GM18511 (cell line): Measurements from ENCODE around the gene TCF12.

Experiments
- ATAC-seq: cut with Tn5 transposase; IDR thresholded peaks from one replicate; pipeline ENCODE4 v1.9.1; 2021; ENCODE audit warnings: mild to moderate bottlenecking, moderate library complexity; ENCODE audit not compliant: unreplicated experiment

TCF12 gene

GRCh38 chr15:57309856-57310760 lies 391.7 kb downstream of the TCF12 start:
- ATAC-seq = no peak

- no peak for ATAC-seq
Measured at GRCh38 chr15:57310876-57311275, 392.4 kb downstream of the TCF12 start.

GRCh38 chr15:57312006-57312317 lies 393.5 kb downstream of the TCF12 start:
- ATAC-seq = no peak

GRCh38 chr15:57312318-57313133 lies 394.1 kb downstream of the TCF12 start:
- no peak for ATAC-seq

- no peak for ATAC-seq
Measured at GRCh38 chr15:57313134-57313483, 394.7 kb downstream of the TCF12 start.

- ATAC-seq = no peak
Measured at GRCh38 chr15:57314221-57314620, 395.8 kb downstream of the TCF12 start.

GRCh38 chr15:57316451-57316850 lies 398.0 kb downstream of the TCF12 start:
- ATAC-seq = no peak

GRCh38 chr15:57319226-57319918 lies 400.9 kb downstream of the TCF12 start:
- ATAC-seq = no peak

GRCh38 chr15:57319919-57320560 lies 401.6 kb downstream of the TCF12 start:
- ATAC-seq = no peak

- ATAC-seq = no peak
Measured at GRCh38 chr15:57320631-57321220, 402.3 kb downstream of the TCF12 start.

GRCh38 chr15:57321485-57321884 lies 403.0 kb downstream of the TCF12 start:
- ATAC-seq = no peak

GRCh38 chr15:57321973-57322601 lies 403.6 kb downstream of the TCF12 start:
- ATAC-seq = no peak

- no peak for ATAC-seq
Measured at GRCh38 chr15:57322602-57323250, 404.3 kb downstream of the TCF12 start.

- ATAC-seq = no peak
Measured at GRCh38 chr15:57323299-57323805, 404.9 kb downstream of the TCF12 start.

- ATAC-seq = no peak
Measured at GRCh38 chr15:57323806-57324589, 405.6 kb downstream of the TCF12 start.

- ATAC-seq = no peak
Measured at GRCh38 chr15:57324590-57324890, 406.1 kb downstream of the TCF12 start.

GRCh38 chr15:57324944-57325679 lies 406.7 kb downstream of the TCF12 start:
- ATAC-seq = no peak

GRCh38 chr15:57326196-57326595 lies 407.8 kb downstream of the TCF12 start:
- ATAC-seq = no peak
